NCI-H146 treated with DMSO at 0.1 percent for 48 hours (cell line): Measurements from ENCODE around the gene MYO18B.
"Not testable (repeated sequence)": the region's sequence is repeated elsewhere in the genome, so short reads cannot be mapped to it uniquely, and the experiment has no call there.

Experiments used
- DNase-seq: peaks from one replicate; lab custom pipeline; 2025; ENCODE audit not compliant: unreplicated experiment; lab: John Stamatoyannopoulos, UW

Gene MYO18B

DNA sequence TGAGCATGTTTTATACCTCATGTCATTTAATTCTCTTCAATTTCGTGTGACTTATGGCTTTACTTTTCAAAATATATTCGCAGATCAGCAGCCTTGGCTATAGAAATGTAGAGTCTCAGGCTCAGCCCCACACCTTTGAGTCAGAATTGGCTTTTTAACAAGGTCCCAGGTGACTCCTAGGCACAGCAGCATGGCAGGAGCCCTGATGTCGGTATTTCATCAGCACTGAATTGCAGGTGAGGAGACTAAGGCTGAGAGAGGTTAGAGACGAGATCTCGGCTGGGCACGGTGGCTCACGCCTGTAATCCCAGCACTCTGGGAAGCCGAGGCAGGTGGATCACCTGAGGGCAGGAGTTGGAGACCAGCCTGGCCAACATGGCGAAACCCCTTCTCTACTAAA is 230.4 kb downstream of the MYO18B start:
- no peak for DNase-seq

DNA sequence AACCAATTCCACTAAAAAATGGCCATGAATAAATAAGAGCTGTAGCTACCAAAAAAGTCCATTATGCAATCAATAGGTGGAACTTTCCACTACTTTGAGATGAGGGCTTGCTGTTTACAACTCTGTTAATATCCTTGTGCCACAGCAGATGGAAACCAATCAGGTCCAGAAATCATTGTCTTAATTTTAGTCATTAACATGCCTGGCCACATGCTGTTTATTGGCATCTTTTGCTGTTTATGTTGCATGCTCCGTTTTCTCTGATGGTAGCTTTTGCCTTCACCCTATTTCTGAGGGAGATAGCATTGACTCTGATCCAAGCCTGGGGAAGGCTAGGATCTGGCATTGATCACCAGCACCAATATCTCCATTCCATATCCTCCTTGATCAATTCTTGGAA is 234.4 kb downstream of the MYO18B start:
- no peak for DNase-seq

DNA sequence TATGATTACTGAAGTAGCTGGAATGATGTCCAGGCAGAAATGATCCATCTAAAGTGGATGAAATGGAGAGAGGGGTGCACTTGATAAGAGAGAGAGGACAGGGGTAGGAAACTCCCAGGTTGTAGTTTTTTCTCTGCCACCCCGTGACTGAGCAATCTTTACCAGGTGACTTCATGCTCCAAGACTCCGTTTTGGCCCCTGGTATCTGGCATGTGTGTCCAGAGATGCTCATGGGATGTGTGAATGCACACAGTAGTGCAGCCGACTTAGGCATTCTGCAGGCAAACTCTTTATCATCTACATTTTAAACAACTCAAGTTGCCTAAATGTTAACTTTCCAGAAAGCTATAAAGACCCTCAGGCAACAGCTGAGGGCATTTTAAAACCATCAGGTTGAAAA is 238.0 kb downstream of the MYO18B start:
- no peak for DNase-seq

DNA sequence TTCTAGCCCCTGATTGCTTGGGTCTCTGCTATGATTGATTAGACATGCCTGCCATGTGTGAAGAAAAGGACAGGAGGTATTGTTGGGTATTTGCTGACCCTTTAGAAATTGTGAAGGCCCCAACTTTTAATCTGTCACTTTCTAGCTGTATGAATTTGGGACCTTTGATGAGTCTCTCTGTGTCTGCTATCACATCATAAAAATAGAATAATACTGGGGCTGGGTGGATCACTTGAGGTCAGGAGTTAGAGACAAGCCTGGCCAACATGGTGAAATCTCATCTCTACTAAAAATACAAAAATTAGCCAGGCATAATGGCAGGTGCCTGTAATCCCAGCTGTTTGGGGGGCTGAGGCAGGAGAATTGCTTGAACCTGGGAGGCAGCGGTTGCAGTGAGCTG is 242.9 kb downstream of the MYO18B start:
- not testable (repeated sequence) for DNase-seq

DNA sequence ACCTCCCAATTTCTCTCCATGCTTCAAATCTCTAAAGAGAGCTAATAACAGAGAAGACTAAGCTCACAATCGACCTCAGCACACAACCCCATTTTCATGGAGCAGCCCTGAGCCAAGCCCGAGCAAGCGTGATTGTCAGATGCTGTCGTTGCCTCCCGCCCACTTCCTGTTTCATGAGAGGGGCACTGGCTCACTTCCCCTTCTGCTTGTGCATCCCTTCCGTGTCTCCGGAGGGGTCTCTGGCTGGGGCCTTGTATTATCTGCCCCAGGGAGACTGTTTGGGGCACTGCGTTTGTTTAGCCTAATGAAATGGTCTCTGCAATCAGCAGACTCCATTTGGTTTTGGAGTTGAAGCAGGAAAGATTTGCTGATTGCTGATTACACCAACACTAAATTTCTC is 246.0 kb downstream of the MYO18B start:
- no peak for DNase-seq

DNA sequence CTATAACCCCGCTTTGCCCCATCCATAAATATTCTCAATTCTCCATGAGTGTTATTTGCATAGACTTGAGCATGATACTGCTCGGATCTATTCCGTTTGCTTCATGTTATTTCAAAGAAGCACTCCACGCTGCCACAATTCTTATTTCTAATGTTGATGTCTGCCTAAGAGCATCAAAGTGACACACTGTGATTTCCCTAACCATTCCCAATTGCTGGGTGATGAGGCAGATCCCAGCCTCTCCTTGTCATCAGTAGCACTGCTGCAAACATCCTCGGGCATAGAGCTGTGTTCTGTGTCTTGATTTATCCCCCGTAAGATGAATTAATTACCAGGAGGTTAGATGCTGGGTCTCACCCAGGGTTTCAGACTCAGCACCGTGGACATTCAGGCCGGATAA is 249.0 kb downstream of the MYO18B start:
- no peak for DNase-seq

DNA sequence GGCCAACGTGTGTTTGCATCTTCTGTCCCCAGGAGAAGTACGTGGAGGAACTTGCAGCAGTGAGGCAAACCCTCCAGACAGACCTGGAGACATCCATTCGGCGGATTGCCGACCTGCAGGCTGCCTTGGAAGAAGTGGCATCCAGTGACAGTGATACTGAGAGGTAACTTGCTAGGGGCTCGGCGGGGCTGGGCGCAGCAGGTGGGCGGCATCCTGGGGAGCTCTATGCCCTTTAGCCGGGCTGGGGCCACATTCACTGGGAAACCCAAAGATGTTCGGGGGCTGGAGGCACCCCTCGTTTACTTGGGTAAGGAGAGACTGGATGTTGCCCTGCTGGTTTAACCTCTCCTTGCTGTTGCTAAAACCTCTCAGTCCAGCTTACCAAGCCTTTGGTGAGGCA is 250.3 kb downstream of the MYO18B start:
- no peak for DNase-seq

DNA sequence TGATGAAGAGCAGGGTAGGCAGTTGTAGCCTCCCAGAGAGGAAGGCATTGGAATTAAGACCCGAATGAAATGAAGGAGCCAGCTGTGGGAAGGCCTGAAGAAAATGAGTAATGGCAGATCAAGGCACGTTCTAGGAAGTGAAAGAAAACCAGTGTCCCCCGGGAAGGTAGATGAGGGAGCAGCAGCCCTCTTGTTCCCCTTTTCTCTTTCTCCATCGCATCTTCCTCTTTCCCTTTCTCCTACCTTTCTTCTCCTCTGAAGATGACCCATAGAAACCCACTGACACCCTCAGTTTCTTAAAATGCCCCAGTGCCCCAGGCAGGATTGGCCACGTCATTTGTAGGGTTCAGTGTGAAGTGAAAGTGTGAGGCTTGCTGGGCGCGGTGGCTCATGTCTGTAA is 254.7 kb downstream of the MYO18B start:
- DNase-seq = no peak

DNA sequence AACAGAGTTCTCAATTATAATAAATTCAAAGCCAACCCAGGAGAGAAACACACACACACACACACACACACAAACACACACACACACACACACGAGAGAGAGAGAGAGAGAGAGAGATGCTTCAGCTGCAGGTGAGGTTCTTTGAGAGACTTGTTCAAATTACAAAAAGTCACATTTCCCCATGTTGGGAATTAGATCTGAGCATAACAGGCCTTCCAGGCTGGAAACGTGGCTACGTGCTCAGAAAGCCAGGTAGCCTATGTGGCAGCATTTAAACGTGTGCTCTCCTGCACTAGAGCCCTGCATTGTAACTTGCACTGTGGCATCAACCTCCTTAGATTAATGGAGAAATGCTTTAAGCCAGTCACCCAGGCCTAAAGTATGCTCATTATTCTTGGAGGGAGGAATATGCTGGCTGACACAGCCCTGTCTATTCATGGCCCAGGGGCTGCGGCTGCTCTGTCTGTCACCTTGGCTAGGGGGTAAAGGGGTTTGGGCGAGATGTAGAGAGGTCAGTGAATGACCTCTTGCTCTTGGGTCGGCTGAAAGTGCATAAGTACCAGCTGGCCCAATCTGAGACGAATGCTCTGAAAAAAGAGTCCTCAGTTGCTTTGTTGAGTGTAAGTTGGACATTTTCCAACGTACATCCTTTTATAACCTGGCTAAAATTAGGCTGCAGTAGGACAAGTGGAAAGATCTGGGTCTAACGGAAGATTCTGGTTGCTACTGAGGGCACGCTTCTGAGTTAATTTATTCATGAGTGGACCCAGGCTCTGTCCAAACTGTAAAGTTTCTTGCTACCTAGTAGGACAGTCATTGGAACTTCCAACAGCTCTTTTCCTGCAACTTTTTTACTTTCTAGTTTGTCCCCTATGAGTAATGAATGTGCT is 256.1 kb downstream of the MYO18B start:
- no peak for DNase-seq

DNA sequence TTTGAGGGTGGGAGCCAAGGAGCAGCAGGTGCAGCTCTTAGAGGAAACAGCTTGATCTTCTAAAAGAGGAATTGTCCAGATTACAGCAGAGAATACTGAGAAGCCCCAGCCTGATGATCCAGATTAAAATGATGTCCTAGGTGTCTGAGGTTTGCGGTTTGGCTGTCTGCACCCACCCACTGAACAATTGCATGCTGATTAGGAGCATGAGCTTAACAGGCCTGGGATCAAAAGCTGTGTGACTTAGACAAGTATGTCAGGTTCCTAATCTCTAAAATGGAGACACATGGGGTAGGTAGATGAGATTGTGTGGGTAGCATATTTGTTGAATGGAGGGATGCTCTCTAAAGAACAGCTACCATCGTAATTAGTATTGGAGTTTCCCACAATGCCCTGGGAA is 260.5 kb downstream of the MYO18B start:
- no peak for DNase-seq

DNA sequence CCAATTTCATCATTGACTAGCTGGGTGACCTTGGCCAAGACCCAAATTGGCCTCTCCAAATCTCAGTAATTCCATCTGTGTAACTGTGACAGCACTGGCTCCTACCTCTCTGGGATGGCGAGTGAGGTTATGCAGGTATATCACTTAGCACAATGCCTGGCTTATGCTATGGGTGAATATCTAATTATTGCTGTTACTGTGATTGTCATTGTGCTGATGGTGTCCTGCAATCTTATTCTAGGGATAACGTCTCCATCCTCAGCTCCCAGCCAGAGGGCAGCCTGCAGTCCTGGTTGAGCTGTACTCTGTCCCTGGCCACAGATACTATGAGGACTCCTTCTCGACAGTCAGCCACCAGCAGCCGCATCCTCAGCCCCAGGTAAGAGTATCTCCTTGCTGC is 262.5 kb downstream of the MYO18B start:
- DNase-seq = no peak

DNA sequence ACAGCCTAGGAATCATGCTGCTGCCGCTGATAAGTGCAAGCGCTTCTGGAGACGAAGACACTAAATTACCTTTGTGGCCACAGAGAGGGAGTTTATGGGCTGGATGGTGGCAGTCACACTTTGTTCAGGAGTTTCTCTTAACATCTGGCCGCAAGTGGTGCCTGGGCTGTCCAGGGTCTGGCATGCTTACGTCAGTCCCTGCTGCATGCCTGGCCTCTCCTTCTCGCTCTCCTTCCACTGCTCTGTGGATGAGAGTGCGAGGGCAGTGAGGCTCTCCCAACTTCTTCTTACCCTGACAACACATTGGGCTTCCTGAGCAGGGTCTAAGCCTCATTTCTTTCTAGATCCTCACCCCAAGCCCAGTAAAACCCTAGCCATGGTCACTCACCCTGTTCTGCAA is 266.6 kb downstream of the MYO18B start:
- DNase-seq = no peak

DNA sequence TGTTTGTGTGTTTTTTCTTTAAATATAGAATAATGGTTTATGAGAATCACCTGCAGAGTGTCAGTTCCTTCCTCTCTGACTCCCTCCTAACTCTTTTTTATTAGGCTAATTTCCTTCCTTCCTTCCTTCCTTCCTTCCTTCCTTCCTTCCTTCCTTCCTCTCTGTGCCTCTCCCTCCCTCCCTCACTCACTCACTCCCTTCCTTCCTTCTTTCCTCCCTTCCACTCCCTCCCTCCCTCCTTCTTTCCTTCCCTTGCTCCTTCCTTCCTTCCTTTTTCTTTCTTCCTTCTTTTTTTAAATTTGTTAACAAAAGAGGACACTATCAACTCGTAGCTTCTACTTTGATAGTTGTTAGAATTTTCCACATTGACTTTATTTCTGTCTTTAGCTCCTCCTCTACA is 274.9 kb downstream of the MYO18B start:
- no peak for DNase-seq

DNA sequence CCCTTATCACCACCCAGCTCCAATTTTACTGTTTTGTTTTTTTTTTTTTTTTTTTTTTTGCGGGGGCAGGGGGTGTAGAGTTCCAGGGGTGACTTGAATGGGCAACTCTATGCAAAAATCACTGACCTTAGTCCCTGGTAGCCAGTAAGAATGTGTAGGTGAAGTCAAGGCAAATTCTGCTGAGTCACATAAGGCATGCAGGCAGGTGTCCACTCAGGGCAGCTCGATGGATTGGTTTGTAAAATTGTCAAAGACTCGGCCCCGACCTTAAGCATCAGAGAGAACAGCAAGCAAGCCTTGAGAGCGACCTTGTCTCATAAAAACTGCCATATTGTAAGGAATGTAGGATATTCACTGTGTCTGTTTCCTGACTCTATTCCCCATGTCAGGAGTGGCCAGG is 275.9 kb downstream of the MYO18B start:
- DNase-seq = no peak

DNA sequence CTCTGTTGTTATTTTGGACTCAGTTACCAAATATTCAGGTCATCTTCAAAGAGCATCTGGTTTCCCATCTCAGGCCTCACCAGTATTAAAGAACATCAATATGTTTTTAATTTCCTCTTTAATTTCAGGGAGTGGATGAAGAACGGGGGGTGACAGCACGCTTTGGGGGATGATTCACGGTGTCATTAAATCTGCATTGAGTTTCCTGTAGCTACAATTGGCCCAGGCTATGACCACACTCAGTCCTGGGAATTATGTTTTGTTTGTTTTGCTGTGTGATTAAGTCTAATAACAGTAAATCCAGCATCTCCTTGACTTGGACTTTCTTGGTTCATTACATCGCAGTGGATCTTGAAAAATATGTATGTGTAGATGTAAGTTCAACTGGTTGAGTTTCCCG is 277.6 kb downstream of the MYO18B start:
- DNase-seq = no peak

DNA sequence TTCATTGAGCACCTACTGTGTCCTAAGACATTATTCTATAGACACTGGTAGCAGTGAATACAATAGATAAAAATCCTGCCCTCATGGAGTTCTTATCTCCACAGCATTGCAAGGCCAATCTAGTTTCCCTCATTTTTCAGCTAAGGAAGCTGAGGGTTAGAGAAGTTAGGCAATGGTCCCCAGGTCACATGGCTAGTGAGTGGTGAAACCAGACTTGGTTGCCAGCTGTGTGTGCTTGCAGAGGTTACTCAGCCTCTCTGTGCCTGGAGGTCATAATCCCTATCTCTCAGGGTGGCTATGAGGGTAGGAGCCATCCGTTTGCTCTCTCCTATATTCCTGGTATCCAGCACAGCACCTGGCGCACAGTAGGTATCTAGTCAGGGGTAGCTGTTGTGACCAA is 279.5 kb downstream of the MYO18B start:
- DNase-seq = no peak

DNA sequence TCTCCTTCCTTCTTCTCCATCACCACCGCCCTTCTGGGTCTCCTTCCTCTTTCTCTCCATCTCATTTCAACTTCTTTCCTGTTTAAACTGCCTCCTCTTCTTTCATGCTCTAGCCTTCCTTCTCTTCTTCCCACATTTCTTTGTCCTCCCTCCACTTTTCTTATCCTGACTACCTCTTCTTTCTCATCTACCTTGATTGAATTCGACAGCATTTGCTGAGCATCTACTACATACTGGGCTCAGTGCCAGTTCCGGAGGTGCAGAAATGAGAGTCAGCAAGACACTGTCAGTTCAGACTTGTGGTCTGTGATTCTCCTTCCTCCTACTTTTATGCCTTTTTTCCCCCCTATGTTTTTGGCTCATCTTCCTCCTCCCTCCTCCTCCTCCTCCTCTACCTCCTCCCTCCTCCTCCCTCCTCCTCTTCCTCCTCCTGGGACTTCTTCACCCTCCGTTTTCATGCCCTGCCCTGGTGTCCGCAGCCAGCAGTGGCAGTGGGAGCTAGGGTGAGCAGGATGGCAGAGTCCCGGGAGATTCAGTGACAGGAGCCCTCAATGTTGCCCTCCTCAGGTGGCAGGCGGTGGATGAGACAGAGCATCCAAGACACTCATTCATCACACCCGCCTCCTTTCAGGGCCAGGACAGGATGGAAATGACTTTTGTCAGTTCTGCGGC is 281.3 kb downstream of the MYO18B start:
- DNase-seq = no peak

DNA sequence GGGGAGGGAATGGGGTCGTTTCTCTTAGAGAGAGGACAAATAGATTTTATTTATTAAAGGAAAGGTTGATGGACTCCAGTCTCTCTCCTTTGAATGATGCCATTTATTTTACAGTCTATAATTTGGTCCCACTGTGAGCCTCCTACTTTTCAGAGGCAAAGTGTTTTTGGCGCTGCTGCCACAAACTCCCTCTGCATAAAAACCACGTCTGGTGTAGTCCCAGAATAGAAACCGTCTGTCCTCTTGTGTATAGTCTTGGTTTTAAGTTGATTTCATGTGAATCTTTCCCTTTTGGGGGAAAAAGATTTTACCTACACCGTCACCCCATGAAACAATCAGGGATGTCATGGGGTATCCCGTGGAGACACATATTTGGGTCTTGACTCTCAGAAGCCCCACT is 283.6 kb downstream of the MYO18B start:
- DNase-seq = no peak

DNA sequence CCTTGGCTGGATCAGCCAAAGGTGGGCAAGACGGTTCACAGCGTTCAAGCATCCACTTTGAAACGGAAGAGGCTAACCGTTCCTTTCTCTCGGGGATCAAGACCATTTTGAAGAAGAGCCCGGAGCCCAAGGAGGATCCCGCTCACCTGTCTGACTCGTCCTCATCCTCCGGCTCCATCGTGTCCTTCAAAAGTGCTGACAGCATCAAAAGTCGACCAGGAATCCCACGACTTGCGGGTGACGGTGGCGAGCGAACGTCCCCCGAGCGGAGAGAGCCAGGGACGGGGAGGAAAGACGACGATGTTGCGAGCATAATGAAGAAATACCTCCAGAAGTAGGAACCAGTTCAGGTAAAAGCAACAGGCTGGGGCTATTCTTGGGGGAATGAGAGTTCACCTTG is 285.4 kb downstream of the MYO18B start:
- no peak for DNase-seq

DNA sequence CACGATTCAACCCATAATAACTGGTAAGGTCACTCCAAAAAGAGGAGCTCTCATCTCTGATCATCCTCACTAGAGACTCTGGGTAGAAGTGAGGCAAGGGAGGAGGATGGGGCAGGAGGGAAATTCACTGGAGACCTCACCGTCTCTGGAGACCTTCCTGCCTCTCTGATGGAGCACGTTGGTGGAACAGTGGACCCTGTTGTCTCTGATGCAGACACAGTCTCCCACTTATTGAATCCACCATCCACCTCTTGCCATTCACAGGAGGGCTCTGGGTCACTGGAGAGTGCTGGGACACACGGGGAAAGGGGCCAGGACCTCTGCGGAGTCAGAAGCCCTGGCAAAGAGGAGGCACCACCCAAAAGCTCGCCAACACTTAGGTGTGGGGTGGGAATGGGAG is 289.7 kb downstream of the MYO18B start:
- no peak for DNase-seq

DNA sequence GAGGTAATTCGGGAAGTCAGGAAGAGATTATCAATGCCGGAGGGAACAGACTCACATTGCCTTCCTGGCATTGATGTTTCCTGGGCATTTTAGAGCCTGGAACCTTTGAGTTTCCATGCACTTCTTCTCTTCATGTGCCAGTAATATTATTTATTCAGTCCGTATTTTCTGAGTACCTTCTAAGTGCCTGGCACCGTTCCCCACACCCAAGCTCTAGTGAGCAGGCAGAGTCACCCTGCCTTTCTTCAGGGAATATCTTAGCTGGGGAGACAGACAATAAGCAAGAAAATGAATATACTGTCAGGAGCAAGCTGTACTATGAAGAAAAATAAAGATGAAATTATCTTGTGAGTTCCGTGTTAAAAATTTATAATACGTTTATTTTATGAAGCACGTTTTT is 291.1 kb downstream of the MYO18B start:
- DNase-seq = no peak

DNA sequence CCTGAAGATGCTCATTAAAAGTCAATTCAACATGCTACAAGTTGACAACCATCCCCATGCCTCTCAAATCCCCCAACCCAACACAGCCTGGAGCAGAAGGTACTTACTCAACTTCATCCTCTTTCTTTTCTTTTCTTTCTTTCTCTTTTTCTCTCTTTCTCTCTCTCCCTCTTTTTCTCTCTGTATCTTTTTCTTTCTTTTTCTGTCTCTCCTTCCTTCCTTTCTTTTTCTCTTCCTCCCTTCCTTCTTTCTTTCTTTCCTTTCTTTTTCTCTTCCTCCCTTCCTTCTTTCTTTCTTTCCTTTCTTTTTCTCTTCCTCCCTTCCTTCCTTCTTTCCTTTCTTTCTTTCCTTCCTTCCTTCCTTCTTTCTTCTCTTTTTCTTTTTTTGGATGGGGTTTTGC is 291.6 kb downstream of the MYO18B start:
- no peak for DNase-seq

DNA sequence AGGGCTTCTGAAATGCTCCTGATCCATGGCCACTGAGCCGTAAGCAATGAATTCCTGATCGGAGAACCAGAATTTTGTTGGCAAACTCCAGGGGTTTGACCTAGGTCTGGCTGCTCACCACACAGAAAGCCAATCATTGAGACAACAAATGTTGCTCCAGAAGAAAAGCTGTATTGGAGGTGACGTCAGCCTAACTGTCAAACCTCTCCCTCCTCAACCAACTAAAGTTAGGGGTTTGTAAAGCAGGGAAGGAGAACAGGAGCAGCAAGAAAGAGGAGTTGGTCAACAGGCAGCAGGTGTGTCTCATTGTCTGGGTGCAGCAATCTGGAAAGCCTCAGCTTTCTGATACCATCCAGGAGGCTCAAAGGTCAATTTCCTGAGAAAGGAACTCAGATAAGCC is 293.5 kb downstream of the MYO18B start:
- DNase-seq = no peak
